HFFc6 (cell line): ENCODE measurements around the gene TBCCD1. TPM values are rescaled to one million over a fixed set of nuclear protein-coding genes. Genes with fewer than 3 reads are reported as not detected.
"Not testable (repeated sequence)": the region's sequence is repeated elsewhere in the genome, so short reads cannot be mapped to it uniquely, and the experiment has no call there.

ENCODE experiments used
- DNase-seq: peaks from one replicate; pipeline ENCODE4 v3.0.0-alpha.2; 2018
- H3K27ac Mint-ChIP-seq: 2 replicates; pipeline ENCODE4 v1.8.0; 2020; ENCODE audit warnings: mild to moderate bottlenecking, mixed read lengths
- H3K27me3 Mint-ChIP-seq: 2 replicates; pipeline ENCODE4 v1.8.0; 2021; ENCODE audit warnings: mild to moderate bottlenecking, moderate library complexity, mixed read lengths; ENCODE audit not compliant: insufficient read depth
- H3K36me3 Mint-ChIP-seq: 2 replicates; pipeline ENCODE4 v1.8.0; 2021; ENCODE audit warnings: low read depth, mixed read lengths
- H3K4me1 Mint-ChIP-seq: 2 replicates; pipeline ENCODE4 v1.8.0; 2020; ENCODE audit warnings: low read depth, mixed read lengths
- H3K4me3 Mint-ChIP-seq: 2 replicates; pipeline ENCODE4 v1.8.0; 2020; ENCODE audit warnings: mild to moderate bottlenecking, moderate library complexity, mixed read lengths
- H3K9me3 Mint-ChIP-seq: 2 replicates; pipeline ENCODE4 v1.8.0; 2020; ENCODE audit warnings: mild to moderate bottlenecking, mixed read lengths
- CTCF ChIP-seq: fragments of 200-600 bp; sonication (generic); IDR thresholded peaks from 2 replicates; pipeline ENCODE4 v1.5.0; 2021; ENCODE audit warnings: antibody characterized with exemption, mild to moderate bottlenecking
- total RNA-seq, 6 experiments: library from RNA; stranded (reverse); fragmentation: NEBNext Ultra II Directional; extraction: Animal tissue kit (Norgen Biotek cat#: 25700); gene quantifications; 2 replicates in 1 of 6; 3 replicates in 5 of 6; pipeline ENCODE4 v1.2.3, GENCODE V29; 2021

TBCCD1 gene
- total RNA-seq, 6 experiments from 2014 or later: 4.8 to 8.0 (median 6.0) TPM

GRCh38 chr3:186502138-186502948, 64.8 kb downstream of the TBCCD1 start:
- no peaks in the 10 kb centered on the region; the same call in 1 of the 2 replicates for H3K36me3 Mint-ChIP-seq
- no peak for TF ChIP-seq CTCF
- peak overlapping the region; percentile 36; the same call in 1 of the 2 replicates for H3K4me3 Mint-ChIP-seq
- H3K4me1 Mint-ChIP-seq: no peaks in the 10 kb centered on the region
- peaks cover 8% of the 10 kb centered on the region; the same call in 1 of the 2 replicates for H3K9me3 Mint-ChIP-seq
- DNase-seq: no peak
- no peak overlapping the region for H3K27ac Mint-ChIP-seq
- peaks cover 29% of the 10 kb centered on the region for H3K27me3 Mint-ChIP-seq

GRCh38 chr3:186499949-186500348, 67.2 kb downstream of the TBCCD1 start:
- H3K36me3 Mint-ChIP-seq, DNase-seq, H3K4me1 Mint-ChIP-seq, H3K27ac Mint-ChIP-seq, H3K9me3 Mint-ChIP-seq, H3K4me3 Mint-ChIP-seq: not testable (repeated sequence)
- peaks cover 35% of the 10 kb centered on the region for H3K27me3 Mint-ChIP-seq

- H3K9me3 Mint-ChIP-seq, DNase-seq, H3K27ac Mint-ChIP-seq, H3K4me1 Mint-ChIP-seq, H3K4me3 Mint-ChIP-seq, H3K36me3 Mint-ChIP-seq: not testable (repeated sequence)
- H3K27me3 Mint-ChIP-seq: peaks cover 45% of the 10 kb centered on the region
Measured at GRCh38 chr3:186498022-186498421, 69.1 kb downstream of the TBCCD1 start.

GRCh38 chr3:186497608-186498007, 69.5 kb downstream of the TBCCD1 start:
- no peak overlapping the region for H3K4me3 Mint-ChIP-seq
- peaks cover 46% of the 10 kb centered on the region; the same call in 1 of the 2 replicates for H3K27me3 Mint-ChIP-seq
- H3K27ac Mint-ChIP-seq: no peak overlapping the region
- peaks cover 8% of the 10 kb centered on the region; the same call in 1 of the 2 replicates for H3K9me3 Mint-ChIP-seq
- H3K36me3 Mint-ChIP-seq: no peaks in the 10 kb centered on the region; the same call in 1 of the 2 replicates
- no peak for DNase-seq
- no peak for TF ChIP-seq CTCF
- no peaks in the 10 kb centered on the region for H3K4me1 Mint-ChIP-seq

GRCh38 chr3:186496635-186497034, 70.5 kb downstream of the TBCCD1 start:
- Mint-ChIP-seq H3K4me1 (no peaks in the 10 kb centered on the region), H3K4me3 (no peak overlapping the region), H3K9me3 (peaks cover 8% of the 10 kb centered on the region; the same call in 1 of the 2 replicates), H3K36me3 (no peaks in the 10 kb centered on the region; the same call in 1 of the 2 replicates), H3K27me3 (peaks cover 46% of the 10 kb centered on the region; the same call in 1 of the 2 replicates), H3K27ac (no peak overlapping the region)
- TF ChIP-seq CTCF: no peak
- no peak for DNase-seq

Other genes with a start within 250 kb of the TBCCD1 start
- under 1 TPM; 0.21 to 0.54 (median 0.38) TPM for gene DGKG, start 205.1 kb downstream of the TBCCD1 start, total RNA-seq
- gene CRYGS, start 23.0 kb downstream of the TBCCD1 start, total RNA-seq: under 1 TPM; 0.34 to 0.87 (median 0.68) TPM
- 10 to 100 TPM; 76.8 to 94.0 (median 84.2) TPM for gene DNAJB11, start 3.4 kb upstream of the TBCCD1 start, total RNA-seq
- gene AHSG, start 45.7 kb upstream of the TBCCD1 start, total RNA-seq: not detected
- not detected for gene FETUB, start 73.1 kb upstream of the TBCCD1 start, total RNA-seq
- not detected for gene HRG, start 98.7 kb upstream of the TBCCD1 start, total RNA-seq
- not detected for gene KNG1, start 150.0 kb upstream of the TBCCD1 start, total RNA-seq
- gene EIF4A2, start 216.2 kb upstream of the TBCCD1 start, total RNA-seq: 100 to 1,000 TPM; 249 to 363 (median 264) TPM
- gene RFC4, start 239.1 kb upstream of the TBCCD1 start, total RNA-seq: 10 to 100 TPM; 13.3 to 27.9 (median 25.7) TPM